ENCODE data around the gene SLC25A47. TPM values are rescaled to one million over a fixed set of nuclear protein-coding genes. Genes with fewer than 3 reads are reported as not detected.

The SLC25A47 gene
- not detected in 2 replicates for total RNA-seq

GRCh38 chr14:100323121-100323941 lies at the start of gene SLC25A47:
Gene SLC25A47, plus strand, starts transcription at chr14:100323339. Its CDS starts 76 bp downstream, at chr14:100323415.

GRCh38 chr14:100306101-100306997 lies 16.8 kb upstream of the SLC25A47 start, which contains the start of gene SLC25A29:
Gene SLC25A29, minus strand, starts transcription at chr14:100306444. Its CDS starts 212 bp downstream, at chr14:100306232.

GRCh38 chr14:100375963-100376735 lies 53.0 kb downstream of the SLC25A47 start, which contains the start of gene WDR25:
Gene WDR25, plus strand, starts transcription at chr14:100376485.

Small RNAs within 50 kb of the gene (small RNA-seq; reads per million reads assigned to genes)
- 0.16 reads per million for gene AL157871.3 (ENCODE audit: low replicate concordance)
- 1.0 reads per million, percentile 45 among the genes with 10 or more reads in this experiment for gene MIR345 (ENCODE audit: low replicate concordance)
- gene RN7SL523P (ENCODE audit: low replicate concordance) = not detected

Other genes with a start within 250 kb of the SLC25A47 start
- not detected in 2 replicates for gene DEGS2, start 163.7 kb upstream of the SLC25A47 start, total RNA-seq
- gene YY1, start 84.2 kb upstream of the SLC25A47 start, total RNA-seq = 40.9 and 47.2 TPM in 2 replicates
- 13.2 and 22.3 TPM in 2 replicates for gene SLC25A29, start 16.9 kb upstream of the SLC25A47 start, total RNA-seq
- 26.7 and 27.3 TPM in 2 replicates for gene WDR25, start 53.1 kb downstream of the SLC25A47 start, total RNA-seq